WTC11 (cell line): ENCODE data around the gene HMGCS2. TPM values are rescaled to one million over a fixed set of nuclear protein-coding genes. Genes with fewer than 3 reads are reported as not detected.

Experiments
- ATAC-seq: fragments of 200-7000 bp; cut with Tn5 transposase; 2 replicates; pipeline ENCODE4 v1.10.0; 2021; ENCODE audit warnings: mild to moderate bottlenecking, moderate library complexity
- CTCF ChIA-PET: fragments of 300-600 bp; sonication (Branson Sonifier 250); formaldehyde crosslinking; loops from one replicate; lab custom pipeline; 2021; ENCODE audit warnings: antibody characterized with exemption; lab: Charles Lee
- POLR2A ChIA-PET: fragments of 350-600 bp; sonication (Branson Sonifier 250); formaldehyde crosslinking; loops from one replicate; lab custom pipeline; 2021; ENCODE audit warnings: antibody characterized with exemption; lab: Charles Lee
- DNase-seq: peaks from one replicate; pipeline ENCODE4 v3.0.0; 2021; ENCODE audit warnings: low spot score
- H3K27ac Mint-ChIP-seq: 2 replicates; pipeline ENCODE4 v1.8.0; 2021; ENCODE audit warnings: mixed read lengths
- H3K27me3 Mint-ChIP-seq: 2 replicates; pipeline ENCODE4 v1.8.0; 2021; ENCODE audit warnings: low read depth, mild to moderate bottlenecking, moderate library complexity, mixed read lengths
- H3K36me3 Mint-ChIP-seq: 2 replicates; pipeline ENCODE4 v1.8.0; 2021; ENCODE audit warnings: mixed read lengths
- H3K4me1 Mint-ChIP-seq: 2 replicates; pipeline ENCODE4 v1.8.0; 2022; ENCODE audit warnings: mixed read lengths
- H3K4me3 Mint-ChIP-seq: 2 replicates; pipeline ENCODE4 v1.8.0; 2021; ENCODE audit warnings: mild to moderate bottlenecking, moderate library complexity, mixed read lengths
- H3K9me3 Mint-ChIP-seq: 2 replicates; pipeline ENCODE4 v1.8.0; 2021; ENCODE audit warnings: mixed read lengths
- ATF1 ChIP-seq: sonication (generic); formaldehyde crosslinking; IDR thresholded peaks from 2 replicates; pipeline ENCODE4 v1.8.1; 2023; ENCODE audit warnings: mild to moderate bottlenecking, moderate library complexity, missing genetic modification reagents
- CREM ChIP-seq: sonication (generic); formaldehyde crosslinking; IDR thresholded peaks from 2 replicates; pipeline ENCODE4 v1.8.1; 2022; ENCODE audit warnings: mild to moderate bottlenecking, missing genetic modification reagents, moderate library complexity
- ELF4 ChIP-seq: sonication (generic); formaldehyde crosslinking; IDR thresholded peaks from 2 replicates; pipeline ENCODE4 v1.8.1; 2022; ENCODE audit warnings: low read depth, mild to moderate bottlenecking, moderate library complexity, missing genetic modification reagents
- ETV6 ChIP-seq: sonication (generic); formaldehyde crosslinking; IDR thresholded peaks from 2 replicates; pipeline ENCODE4 v1.8.1; 2022; ENCODE audit warnings: mild to moderate bottlenecking, missing genetic modification reagents
- NFYB ChIP-seq: sonication (generic); formaldehyde crosslinking; conservative IDR thresholded peaks from 2 replicates; pipeline ENCODE4 v1.8.0; 2022; ENCODE audit warnings: low read depth, missing genetic modification reagents
- NR2C2 ChIP-seq: sonication (generic); formaldehyde crosslinking; IDR thresholded peaks from 2 replicates; pipeline ENCODE4 v1.8.0; 2022; ENCODE audit warnings: mild to moderate bottlenecking, missing genetic modification reagents
- OVOL2 ChIP-seq: fragments of 250-450 bp; sonication (Bioruptor Pico); IDR thresholded peaks from 2 replicates; pipeline ENCODE4 v1.9.0; 2021; ENCODE audit warnings: mild to moderate bottlenecking, borderline replicate concordance
- TEAD4 ChIP-seq: sonication (generic); formaldehyde crosslinking; IDR thresholded peaks from 2 replicates; pipeline ENCODE4 v1.8.0; 2022; ENCODE audit warnings: mild to moderate bottlenecking, missing genetic modification reagents
- ZNF396 ChIP-seq: fragments of 250-450 bp; sonication (Bioruptor Pico); IDR thresholded peaks from 2 replicates; pipeline ENCODE4 v1.8.0; 2021; ENCODE audit warnings: mild to moderate bottlenecking, moderate library complexity, borderline replicate concordance
- ZNF423 ChIP-seq: fragments of 250-450 bp; sonication (Bioruptor Pico); IDR thresholded peaks from 2 replicates; pipeline ENCODE4 v2.1.2; 2022; ENCODE audit warnings: mild to moderate bottlenecking, moderate library complexity
- total RNA-seq: library from RNA; stranded (reverse); gene quantifications from 3 replicates; pipeline ENCODE4 v1.2.3, GENCODE V29; 2021
- TF ChIP-seq, protein P1 (sequence below): fragments of 250-450 bp; sonication (Bioruptor Pico); conservative IDR thresholded peaks from 2 replicates; pipeline ENCODE4 v1.9.0; 2021; ENCODE audit warnings: mild to moderate bottlenecking
- TF ChIP-seq, protein P2 (sequence below): sonication (generic); formaldehyde crosslinking; IDR thresholded peaks from 2 replicates; pipeline ENCODE4 v1.8.0; 2022; ENCODE audit warnings: mild to moderate bottlenecking, missing genetic modification reagents
- TF ChIP-seq, protein P3 (sequence below): sonication (generic); formaldehyde crosslinking; IDR thresholded peaks from 2 replicates; pipeline ENCODE4 v1.8.1; 2022; ENCODE audit warnings: missing genetic modification reagents, borderline replicate concordance
- TF ChIP-seq, protein P4 (sequence below): sonication (generic); formaldehyde crosslinking; IDR thresholded peaks from 2 replicates; pipeline ENCODE4 v1.8.1; 2023; ENCODE audit warnings: mild to moderate bottlenecking, moderate library complexity, missing genetic modification reagents
- TF ChIP-seq, protein P5 (sequence below): sonication (generic); formaldehyde crosslinking; IDR thresholded peaks from 2 replicates; pipeline ENCODE4 v1.8.1; 2023; ENCODE audit warnings: mild to moderate bottlenecking, missing genetic modification reagents
- TF ChIP-seq, protein P6 (sequence below): sonication (generic); formaldehyde crosslinking; IDR thresholded peaks from 2 replicates; pipeline ENCODE4 v1.8.1; 2022; ENCODE audit warnings: low read depth, mild to moderate bottlenecking, moderate library complexity, missing genetic modification reagents, borderline replicate concordance

Gene HMGCS2
- total RNA-seq, 1 experiment from 2014 or later = 0.24 TPM

DNA sequence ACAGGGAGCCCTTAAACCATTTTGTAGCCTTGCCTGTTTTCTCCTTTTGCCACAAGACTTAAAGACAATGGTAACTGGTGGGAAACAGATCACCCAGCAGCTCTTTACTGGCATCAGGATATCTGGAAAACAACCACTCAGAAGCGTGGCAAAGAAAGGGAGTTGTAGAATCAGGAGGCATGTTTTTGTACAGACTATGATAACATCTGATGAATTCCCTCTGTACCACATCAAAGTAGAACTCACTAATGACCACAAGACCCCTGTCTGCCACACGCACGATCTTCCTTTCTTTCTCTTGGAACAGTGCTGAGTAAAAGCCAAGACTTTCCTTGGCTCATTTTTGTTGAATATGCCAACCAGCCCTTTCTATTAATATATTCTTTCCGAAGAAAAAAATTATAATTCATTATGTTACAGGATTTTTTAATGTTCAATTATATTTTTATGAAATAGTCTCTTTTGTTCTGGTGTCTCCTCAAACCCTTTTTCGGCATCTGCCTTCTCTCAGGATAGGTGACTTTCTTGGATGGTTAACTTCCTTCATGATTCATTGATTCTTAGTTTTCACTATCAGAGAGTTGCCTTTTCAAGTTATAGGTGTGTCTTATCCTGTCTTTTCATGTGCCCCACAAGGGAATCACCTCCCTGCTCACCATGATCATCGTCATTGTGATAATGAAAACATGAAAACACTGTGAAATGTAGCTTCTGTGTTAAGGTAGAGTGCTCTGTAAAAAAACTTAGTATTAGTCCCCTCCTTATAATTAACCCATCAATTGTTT is 64.8 kb downstream of the HMGCS2 start:
- no peak overlapping the region for H3K27ac Mint-ChIP-seq
- ATAC-seq (no peak), DNase-seq (no peak)
- H3K27me3 Mint-ChIP-seq = peaks cover 16% of the 10 kb centered on the region
- ChIA-PET POLR2A (no interaction called here), CTCF (interaction anchor here (1.0 to 1.2 kb wide), 2 partner anchors 28 to 92 kb away, joined by 3 to 4 read pairs; no protein-coding TSS in a partner anchor)
- H3K36me3 Mint-ChIP-seq = peaks cover 27% of the 10 kb centered on the region
- no peak for TF ChIP-seq ETV6 (CRISPR knock-in tag)
- H3K4me1 Mint-ChIP-seq = no peaks in the 10 kb centered on the region
- peaks cover 35% of the 10 kb centered on the region for H3K9me3 Mint-ChIP-seq
- no peak overlapping the region for H3K4me3 Mint-ChIP-seq

DNA sequence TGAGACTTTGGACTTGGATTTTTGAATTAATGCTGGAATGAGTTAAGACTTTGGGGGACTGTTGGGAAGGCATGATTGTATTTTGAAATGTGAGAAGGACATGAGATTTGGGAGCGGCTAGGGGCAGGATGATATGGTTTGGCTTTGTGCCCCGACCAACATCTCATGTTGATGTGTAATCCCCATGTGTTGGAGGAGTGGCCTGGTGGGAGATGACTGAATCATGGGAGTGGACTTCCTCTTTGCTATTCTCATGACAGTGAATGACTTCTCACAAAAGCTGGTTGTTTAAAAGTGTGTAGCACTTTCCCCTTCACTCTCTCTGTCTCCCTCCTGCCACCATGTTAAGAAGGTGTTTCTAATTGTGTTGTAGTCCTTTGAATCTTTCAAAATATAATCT is 66.3 kb downstream of the HMGCS2 start:
- peaks cover 27% of the 10 kb centered on the region for H3K36me3 Mint-ChIP-seq
- no peak overlapping the region for H3K4me3 Mint-ChIP-seq
- H3K9me3 Mint-ChIP-seq = peaks cover 35% of the 10 kb centered on the region
- ATAC-seq (no peak), DNase-seq (no peak)
- POLR2A ChIA-PET = no interaction called here
- no peak overlapping the region for H3K27ac Mint-ChIP-seq
- no peaks in the 10 kb centered on the region for H3K4me1 Mint-ChIP-seq
- peaks cover 16% of the 10 kb centered on the region for H3K27me3 Mint-ChIP-seq
- TF ChIP-seq, protein P1, sequence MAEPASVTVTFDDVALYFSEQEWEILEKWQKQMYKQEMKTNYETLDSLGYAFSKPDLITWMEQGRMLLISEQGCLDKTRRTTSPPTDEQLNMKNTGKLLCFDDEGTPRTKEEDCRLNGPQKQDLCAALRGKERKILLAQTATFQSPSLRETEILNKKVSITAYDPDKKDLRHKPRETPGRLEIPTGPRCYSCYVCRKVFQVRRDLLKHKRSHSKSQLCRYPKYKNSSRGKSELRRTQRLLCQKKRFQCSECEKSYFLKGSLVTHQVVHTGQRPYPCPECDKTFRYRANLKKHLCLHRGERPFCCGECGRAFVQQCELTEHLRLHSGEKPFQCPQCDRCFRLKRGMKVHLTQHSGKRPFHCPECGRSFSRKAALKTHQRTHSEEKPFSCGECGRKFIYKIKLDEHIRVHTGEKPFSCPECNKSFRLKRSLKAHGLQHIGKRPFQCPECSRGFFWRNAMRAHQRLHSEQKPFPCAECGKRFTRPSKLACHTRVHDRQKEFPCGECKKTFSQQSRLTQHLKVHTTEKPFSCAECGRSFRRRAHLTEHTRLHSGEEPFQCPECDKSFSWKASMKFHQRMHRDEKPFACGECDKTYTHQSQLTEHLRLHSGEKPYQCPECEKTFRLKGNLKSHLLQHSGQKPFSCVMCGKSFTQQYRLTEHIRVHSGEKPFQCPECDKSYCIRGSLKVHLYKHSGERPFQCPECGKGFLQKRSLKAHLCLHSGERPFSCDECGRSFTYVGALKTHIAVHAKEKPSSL (CRISPR knock-in tag) = no peak
- no peak for TF ChIP-seq ATF1 (CRISPR knock-in tag)
- CTCF ChIA-PET = no interaction called here

DNA sequence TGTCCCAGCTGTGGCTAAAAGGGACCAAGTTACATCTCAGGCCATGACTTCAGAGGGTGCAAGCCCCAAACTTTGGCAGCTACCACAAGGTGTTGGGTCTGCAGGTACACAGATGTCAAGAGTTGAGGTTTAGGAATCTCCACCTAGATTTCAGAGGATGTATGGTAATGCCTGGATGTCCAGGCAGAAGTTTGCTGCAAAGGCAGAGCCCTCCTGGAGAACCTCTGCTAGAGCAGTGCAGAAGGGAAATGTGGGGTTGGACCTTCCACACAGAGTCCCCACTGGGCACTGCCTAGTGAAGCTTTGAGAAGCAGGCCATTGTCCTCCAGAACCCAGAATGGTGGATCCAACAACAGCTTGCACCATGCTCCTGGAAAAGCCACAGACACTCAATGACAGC is 67.0 kb downstream of the HMGCS2 start:
- Mint-ChIP-seq H3K36me3 (peaks cover 27% of the 10 kb centered on the region), H3K4me3 (no peak overlapping the region), H3K9me3 (peaks cover 35% of the 10 kb centered on the region), H3K27me3 (peaks cover 16% of the 10 kb centered on the region), H3K4me1 (no peaks in the 10 kb centered on the region), H3K27ac (no peak overlapping the region)
- POLR2A ChIA-PET = no interaction called here
- ATAC-seq (no peak), DNase-seq (no peak)
- TF ChIP-seq NR2C2 (CRISPR knock-in tag) (no peak), CREM (no peak), NFYB (CRISPR knock-in tag) (no peak), ELF4 (CRISPR knock-in tag) (no peak), OVOL2 (no peak)
- TF ChIP-seq, protein P2, sequence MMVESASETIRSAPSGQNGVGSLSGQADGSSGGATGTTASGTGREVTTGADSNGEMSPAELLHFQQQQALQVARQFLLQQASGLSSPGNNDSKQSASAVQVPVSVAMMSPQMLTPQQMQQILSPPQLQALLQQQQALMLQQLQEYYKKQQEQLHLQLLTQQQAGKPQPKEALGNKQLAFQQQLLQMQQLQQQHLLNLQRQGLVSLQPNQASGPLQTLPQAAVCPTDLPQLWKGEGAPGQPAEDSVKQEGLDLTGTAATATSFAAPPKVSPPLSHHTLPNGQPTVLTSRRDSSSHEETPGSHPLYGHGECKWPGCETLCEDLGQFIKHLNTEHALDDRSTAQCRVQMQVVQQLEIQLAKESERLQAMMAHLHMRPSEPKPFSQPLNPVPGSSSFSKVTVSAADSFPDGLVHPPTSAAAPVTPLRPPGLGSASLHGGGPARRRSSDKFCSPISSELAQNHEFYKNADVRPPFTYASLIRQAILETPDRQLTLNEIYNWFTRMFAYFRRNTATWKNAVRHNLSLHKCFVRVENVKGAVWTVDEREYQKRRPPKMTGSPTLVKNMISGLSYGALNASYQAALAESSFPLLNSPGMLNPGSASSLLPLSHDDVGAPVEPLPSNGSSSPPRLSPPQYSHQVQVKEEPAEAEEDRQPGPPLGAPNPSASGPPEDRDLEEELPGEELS (CRISPR knock-in tag) = no peak
- TF ChIP-seq, protein P3, sequence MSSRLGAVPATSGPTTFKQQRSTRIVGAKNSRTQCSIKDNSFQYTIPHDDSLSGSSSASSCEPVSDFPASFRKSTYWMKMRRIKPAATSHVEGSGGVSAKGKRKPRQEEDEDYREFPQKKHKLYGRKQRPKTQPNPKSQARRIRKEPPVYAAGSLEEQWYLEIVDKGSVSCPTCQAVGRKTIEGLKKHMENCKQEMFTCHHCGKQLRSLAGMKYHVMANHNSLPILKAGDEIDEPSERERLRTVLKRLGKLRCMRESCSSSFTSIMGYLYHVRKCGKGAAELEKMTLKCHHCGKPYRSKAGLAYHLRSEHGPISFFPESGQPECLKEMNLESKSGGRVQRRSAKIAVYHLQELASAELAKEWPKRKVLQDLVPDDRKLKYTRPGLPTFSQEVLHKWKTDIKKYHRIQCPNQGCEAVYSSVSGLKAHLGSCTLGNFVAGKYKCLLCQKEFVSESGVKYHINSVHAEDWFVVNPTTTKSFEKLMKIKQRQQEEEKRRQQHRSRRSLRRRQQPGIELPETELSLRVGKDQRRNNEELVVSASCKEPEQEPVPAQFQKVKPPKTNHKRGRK (CRISPR knock-in tag) = no peak
- CTCF ChIA-PET = no interaction called here

DNA sequence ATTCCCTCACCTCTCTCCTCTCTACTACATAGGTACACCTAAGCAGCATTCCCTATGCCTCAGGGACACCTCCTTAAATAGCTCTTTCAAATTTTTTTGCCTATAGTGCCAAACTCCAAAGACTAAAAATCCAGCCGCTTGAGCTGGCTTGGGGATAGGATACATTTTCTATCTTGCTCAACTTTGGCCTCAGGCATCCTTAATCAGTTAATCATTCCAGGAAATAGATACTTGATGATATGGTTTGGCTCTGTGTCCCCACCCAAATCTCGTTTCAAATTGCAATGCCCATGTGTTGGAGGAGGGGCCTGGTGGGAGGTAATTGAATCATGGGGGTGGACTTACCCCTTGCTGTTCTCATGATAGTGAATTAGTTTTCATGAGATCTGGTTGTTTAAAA is 68.4 kb downstream of the HMGCS2 start:
- Mint-ChIP-seq H3K4me3 (no peak overlapping the region), H3K9me3 (peaks cover 40% of the 10 kb centered on the region), H3K27ac (no peak overlapping the region), H3K36me3 (peaks cover 27% of the 10 kb centered on the region), H3K4me1 (no peaks in the 10 kb centered on the region), H3K27me3 (peaks cover 21% of the 10 kb centered on the region)
- ChIA-PET CTCF (interaction anchor here (1.4 kb wide), 1 partner anchor 12 kb away, joined by 3 read pairs; no protein-coding TSS in a partner anchor), POLR2A (no interaction called here)
- ATAC-seq (no peak), DNase-seq (no peak)
- TF ChIP-seq, protein P4, sequence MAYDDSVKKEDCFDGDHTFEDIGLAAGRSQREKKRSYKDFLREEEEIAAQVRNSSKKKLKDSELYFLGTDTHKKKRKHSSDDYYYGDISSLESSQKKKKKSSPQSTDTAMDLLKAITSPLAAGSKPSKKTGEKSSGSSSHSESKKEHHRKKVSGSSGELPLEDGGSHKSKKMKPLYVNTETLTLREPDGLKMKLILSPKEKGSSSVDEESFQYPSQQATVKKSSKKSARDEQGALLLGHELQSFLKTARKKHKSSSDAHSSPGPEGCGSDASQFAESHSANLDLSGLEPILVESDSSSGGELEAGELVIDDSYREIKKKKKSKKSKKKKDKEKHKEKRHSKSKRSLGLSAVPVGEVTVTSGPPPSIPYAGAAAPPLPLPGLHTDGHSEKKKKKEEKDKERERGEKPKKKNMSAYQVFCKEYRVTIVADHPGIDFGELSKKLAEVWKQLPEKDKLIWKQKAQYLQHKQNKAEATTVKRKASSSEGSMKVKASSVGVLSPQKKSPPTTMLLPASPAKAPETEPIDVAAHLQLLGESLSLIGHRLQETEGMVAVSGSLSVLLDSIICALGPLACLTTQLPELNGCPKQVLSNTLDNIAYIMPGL (CRISPR knock-in tag) = no peak
- no peak for TF ChIP-seq ETV6 (CRISPR knock-in tag)
- no peak for TF ChIP-seq TEAD4
- TF ChIP-seq ZNF423 (CRISPR knock-in tag) = no peak
- no peak for TF ChIP-seq ZNF396
- TF ChIP-seq, protein P5, sequence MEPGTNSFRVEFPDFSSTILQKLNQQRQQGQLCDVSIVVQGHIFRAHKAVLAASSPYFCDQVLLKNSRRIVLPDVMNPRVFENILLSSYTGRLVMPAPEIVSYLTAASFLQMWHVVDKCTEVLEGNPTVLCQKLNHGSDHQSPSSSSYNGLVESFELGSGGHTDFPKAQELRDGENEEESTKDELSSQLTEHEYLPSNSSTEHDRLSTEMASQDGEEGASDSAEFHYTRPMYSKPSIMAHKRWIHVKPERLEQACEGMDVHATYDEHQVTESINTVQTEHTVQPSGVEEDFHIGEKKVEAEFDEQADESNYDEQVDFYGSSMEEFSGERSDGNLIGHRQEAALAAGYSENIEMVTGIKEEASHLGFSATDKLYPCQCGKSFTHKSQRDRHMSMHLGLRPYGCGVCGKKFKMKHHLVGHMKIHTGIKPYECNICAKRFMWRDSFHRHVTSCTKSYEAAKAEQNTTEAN (CRISPR knock-in tag) = no peak
- TF ChIP-seq, protein P6, sequence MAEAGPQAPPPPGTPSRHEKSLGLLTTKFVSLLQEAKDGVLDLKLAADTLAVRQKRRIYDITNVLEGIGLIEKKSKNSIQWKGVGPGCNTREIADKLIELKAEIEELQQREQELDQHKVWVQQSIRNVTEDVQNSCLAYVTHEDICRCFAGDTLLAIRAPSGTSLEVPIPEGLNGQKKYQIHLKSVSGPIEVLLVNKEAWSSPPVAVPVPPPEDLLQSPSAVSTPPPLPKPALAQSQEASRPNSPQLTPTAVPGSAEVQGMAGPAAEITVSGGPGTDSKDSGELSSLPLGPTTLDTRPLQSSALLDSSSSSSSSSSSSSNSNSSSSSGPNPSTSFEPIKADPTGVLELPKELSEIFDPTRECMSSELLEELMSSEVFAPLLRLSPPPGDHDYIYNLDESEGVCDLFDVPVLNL = no peak
